GM19467 (cell line): ENCODE results near the gene PRKCZ.

Experiments used
- ATAC-seq: cut with Tn5 transposase; IDR thresholded peaks from one replicate; pipeline ENCODE4 v1.9.1; 2021; ENCODE audit warnings: mild to moderate bottlenecking, moderate library complexity; ENCODE audit not compliant: unreplicated experiment

The PRKCZ gene

DNA sequence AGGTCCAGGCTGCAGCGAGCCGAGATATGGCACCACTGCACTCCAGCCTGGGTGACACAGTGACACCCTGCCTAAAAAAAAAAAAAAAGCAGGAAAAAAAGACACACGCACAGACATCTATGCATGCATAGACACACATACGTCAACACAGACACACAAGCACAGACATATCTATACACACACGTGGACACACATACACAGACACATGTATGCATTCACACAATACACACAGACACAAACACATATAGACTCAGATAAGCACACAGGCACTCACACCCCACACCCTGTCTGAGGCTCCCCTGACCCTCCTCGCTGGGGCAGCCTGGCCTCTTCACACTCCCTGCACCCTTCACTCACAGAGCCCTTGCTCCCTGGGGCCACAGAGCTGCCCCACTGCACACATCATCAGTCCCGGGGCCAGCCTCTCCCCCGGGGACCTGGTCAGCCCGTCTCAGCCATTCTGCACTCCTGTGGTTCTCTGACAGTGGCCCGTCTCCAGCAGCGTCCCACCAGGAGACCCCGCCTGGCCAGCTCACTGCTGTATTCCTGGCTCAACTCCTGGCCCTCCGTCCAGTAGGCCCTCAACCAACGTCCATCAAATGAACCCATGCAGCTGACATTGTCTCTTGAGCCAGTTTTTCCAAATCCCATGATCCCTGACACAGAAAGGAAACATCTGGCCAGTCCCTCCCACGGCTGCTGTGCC, 4.6 kb upstream of the PRKCZ start:
- ATAC-seq = no peak

DNA sequence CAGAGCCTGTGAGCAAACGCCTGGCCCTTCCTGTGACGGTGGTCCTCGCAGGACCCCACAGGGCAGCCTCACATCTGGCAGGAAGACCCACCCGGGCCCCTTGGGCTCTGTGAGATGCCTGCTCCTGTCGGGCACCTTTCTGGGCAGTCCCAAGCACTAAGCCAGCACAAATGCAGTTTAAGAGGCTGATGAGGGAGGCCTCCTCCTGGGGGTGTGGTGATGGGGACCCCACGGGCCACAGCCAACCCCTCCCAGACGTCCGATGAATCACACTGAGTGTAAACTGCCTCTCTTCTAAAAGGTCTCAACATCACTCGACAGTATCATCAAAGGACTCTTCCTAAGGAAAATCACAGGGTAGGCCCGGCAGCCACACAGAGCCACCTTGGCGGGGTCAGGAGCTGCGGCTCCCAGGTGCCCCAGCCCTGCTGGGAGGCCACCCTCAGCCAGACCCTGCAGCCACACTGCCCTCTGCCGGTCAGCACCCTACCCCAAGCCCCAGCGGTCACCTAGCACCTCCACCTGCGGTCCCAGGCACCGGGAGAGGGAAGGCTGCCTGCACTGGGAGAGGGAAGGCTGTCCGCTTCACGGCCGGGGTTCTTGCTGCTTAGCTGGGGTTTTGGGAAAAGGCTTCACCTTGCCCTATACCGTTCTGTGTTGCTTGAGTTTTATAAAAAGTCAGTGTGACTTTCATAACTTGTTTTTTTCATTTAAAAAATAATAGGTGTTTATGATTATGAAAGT, 3.9 kb upstream of the PRKCZ start:
- no peak for ATAC-seq

DNA sequence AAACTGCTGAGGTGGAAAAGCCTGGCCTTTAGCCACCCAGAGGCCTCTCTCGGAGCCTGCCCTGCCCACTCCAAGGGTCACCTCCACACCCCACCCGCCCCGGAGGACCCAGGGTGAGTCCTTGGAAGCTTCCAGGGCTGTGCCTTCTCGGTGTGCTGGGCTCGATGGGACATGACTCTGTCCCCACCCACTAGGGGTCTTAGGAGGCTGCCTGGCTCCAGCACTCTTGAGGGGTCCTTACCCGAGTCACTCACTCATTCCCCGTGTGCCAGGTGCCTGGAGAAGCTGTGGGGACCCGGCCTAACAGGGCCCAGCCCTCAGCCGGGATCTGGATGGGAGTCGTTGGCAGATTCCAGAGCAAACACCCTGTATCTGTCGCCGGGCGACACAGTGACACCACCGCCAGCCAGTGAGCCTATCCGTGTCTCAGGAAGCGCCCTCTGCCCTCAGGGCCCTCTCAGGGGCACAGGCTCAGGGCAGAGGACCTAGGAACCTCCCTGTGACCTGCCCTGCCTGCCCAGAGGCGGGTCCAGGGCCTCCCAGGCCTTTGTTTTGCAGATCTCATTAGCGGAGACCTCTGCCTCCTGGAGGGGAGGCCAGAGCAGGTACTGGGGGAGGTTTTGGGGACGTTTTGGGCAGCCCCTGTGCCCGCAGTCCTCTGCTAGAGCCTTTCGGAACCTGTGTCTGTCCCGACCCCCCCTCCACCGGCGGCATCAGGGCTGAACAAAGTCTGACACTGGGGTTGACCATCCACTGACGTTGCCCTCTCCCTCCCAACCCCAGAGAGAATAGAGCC, 3.1 kb upstream of the PRKCZ start:
- ATAC-seq = no peak

DNA sequence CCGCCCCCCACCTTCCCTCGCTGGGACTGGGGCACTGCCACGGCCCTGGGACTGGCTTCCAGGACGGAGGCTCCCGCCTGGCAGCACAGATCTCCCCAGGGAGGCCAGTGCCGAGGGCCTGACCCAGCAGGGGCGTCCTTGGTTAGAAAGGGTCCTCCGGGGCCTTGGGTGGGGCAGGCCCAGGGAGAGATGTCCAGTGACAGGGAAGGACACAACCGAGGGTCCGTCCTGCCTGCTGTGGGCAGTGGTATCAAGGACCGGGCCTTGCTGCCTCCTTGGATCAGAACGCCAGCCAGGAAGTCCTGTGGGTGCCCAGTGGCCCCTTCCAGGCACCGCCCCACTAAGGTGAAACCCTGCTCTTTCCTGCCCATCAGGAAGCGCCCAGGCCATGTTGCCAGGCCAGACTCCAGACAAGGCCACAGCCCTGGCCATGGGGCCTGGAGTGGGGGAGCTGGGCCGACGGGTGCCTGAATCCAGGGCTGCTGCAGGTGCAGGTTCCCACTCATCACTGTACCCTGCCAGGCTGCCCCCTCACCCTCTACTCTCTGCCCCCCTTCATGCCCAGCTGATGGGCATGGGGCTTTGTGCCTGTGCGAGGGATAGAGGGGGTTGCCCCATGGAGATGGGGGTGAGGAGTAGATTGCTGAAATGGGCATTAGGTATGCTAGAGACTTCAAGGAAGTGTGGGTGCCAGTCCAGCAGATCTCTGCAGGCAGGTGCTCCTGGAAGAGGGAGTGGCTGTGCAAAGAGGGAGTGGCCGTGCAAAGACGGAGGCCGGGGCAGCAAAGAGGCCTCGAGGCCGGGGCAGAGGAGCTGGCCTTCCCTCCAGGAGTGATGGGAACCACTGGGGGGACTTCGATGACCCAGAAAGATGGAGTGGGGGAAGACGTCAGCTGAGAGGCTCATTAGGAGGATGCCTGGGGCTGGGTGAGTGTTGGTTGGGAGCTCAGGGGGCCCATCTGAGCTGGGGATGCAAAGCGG, 2.2 kb upstream of the PRKCZ start:
- ATAC-seq = no peak

DNA sequence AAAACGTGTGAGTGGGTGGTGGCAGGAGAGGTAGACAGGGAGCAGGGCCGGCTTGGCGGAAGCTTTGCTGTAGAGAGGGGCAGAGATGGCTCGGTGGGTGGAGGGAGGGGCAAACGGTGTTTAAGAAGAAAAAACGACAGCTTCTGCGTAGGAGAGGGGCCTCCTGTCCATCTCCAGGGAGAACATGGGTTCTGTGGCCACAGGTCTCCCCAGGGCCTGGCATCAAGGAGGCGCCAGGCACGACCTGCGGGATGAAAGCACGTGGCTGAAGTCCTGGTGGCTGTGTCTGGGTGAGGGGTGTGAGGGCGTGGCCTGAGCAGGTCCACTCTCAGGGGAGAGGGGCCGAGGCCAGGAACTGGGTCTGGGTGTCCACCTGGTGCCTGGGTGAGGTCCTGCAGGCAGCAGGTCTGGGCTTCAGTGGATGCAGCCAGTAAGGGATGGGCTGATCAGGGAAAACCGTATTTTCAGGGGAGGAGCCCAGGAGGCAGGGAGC, 940 bp upstream of the PRKCZ start:
- no peak for ATAC-seq

DNA sequence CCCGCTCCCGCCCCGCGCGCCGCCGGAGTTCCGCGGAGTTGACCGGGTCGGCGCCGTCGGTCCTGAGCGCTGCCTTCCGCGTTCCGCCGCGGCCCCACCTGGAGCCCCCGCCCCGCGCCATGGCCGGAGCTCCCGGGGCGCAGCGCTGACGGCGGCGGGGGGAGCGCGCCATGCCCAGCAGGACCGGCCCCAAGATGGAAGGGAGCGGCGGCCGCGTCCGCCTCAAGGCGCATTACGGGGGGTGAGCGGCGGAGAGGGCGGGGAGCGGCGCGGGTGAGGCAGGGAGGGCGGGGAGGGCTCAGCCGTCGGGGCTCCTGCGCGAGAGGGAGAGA, 216 bp downstream of the PRKCZ start:
- no peak for ATAC-seq

DNA sequence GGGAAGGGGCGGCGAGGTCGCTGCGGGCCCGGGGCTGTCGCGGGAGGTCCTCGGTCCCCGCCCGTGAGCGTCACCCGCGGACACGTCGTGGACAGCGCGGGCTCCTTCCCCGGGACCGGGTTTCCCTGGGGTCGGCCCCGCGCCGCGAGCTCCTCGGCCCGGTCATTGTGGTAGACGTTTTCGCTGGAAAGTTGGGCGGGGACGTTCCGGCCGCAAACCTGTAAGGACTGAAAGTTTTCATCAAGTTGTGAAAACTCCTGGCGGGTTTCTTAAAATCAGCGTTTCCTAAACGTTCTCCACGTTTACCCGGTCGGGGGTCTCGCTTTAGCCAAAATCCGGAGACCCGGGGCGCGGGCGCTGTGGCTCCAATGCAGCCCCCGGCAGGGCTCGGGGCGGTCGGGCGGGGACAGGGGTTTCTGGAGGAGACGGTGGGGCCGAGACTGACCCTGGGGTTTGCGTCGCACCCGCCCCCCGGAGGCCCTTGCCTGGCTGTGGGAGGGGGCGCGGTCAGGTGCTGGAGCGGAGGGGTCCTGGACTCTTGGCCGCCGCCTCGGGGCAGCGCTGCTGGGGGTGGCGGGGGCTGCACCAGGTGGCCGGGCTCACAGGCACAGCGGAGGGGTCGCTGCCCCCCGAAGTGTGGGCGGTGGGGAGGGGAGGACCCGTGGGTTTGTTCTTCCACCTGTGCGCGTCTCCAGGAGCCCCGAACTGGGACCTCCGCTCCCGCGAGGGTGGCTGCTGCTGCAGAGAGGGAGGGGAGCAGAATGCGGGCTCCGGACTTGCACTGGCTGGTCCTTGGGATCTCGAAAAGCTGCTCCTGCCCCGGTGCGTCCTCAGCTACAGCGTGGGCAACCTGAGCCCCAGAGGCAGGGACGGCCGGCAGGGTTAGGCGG, 827 bp downstream of the PRKCZ start:
- no peak for ATAC-seq

DNA sequence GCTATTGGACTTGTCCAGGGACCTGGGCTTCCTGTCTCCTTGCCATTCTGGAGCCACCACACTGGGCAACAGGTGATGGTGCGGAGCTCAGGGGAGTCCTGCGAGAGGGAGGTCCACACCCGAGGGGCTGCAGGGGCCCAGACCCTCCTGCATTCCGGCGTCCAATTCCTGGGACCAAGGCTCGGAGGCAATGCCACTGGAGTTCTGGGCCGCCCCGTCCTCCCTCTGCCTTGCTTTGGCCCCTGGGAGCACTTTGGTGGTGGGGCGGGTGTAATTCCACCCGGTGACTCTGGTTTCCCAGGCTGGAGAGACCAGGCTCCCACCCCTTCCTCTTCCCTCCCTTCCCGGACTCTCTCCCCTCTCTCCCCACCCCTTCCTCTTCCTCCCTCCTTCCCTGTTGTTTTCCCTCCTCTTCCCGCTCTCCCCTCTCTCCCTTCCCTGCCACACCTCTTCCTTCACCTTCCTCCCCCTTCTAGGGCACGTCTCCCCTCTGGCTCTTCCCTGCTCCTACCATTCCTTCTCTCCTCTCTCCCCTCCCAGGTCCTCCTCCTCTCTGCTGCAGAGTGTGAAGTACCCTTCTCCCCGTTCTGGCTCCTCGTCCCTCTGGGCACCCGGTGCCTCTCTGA, 2.0 kb downstream of the PRKCZ start:
- no peak for ATAC-seq

DNA sequence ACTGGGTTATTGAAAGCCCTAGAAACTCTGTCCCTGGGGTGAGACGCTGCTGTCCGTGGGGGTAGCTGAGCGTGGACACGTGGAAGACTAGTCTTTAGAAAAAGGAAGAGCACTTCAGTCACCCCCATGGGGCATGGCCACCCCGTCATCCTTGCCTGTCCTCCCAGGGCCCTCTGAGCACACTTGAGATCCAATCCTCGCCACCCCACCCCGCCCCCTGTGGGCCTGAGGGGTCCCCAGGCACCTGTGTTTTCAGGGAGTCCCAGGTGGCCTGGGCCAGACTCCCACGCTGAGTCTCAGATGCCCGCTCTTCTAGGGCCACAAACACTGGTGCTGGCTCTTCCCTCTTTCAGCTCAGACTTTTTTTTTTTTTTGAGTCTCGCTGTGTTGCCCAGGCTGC, 2.5 kb downstream of the PRKCZ start:
- ATAC-seq = no peak

DNA sequence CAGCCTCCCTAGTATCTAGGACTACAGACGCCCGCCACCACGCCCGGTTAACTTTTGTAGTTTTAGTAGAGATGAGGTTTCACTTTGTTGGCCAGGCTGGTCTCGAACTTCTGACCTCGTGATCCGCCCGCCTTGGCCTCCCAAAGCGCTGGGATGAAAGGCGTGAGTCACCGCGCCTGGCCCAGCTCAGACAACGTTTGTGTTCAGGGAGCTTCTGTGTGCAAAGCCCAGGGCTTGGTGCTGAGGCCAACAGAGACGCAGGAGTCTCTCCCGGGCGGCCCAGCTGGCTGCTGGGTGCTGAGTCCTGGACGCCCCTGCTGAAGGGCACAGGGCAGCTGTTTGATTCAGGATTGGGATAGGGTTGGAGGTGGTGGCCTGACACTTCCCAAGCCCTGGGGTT, 3.0 kb downstream of the PRKCZ start:
- ATAC-seq = no peak

DNA sequence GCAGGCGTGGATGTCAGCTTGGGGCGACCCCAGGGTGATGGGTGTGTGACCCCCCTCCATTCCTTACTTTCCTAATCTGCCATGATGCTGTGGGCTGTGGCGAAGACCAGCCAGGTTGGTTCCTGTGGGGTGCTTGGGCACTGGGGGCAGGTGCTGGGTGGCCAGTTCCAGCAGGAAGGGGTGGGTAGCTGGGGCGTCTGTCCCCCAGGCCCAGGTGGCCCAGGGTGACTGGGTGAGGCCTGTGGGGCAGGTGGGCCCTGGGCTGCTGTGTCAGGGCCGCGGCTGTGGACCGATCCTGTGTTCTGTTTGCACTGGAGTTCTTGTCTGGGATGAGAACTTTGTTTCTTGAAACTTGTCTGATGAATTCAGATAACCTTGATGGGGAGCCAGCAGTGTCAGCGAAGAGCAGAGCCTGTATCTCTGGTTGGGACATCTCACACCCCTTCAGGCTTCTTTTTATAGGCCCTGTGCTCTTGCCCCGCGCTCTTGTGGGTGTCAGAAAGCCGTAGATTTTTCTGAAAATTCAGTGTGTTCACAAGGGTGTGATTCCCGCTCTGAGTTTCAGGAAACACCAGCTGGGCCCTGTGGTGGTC, 3.7 kb downstream of the PRKCZ start:
- ATAC-seq = no peak

DNA sequence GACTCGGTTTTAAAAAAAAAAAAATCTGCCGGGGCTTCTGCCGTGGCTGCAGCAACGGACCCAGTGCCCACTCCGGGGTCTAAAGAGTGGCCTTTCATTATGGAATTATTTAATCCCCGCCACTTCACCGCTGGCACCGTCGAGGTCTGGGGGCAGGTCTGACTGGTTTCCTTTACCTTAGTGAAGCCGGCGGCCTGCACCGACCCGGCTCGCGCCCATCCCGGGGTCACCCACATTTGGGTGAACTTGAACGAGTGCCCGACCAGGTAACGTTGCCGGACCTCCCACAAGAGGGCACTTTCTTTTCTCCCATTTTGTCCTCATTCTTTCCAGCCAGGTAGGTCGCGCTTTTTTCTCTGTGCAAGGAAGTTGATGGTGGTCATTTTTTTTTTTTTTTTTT, 4.3 kb downstream of the PRKCZ start:
- ATAC-seq = no peak

DNA sequence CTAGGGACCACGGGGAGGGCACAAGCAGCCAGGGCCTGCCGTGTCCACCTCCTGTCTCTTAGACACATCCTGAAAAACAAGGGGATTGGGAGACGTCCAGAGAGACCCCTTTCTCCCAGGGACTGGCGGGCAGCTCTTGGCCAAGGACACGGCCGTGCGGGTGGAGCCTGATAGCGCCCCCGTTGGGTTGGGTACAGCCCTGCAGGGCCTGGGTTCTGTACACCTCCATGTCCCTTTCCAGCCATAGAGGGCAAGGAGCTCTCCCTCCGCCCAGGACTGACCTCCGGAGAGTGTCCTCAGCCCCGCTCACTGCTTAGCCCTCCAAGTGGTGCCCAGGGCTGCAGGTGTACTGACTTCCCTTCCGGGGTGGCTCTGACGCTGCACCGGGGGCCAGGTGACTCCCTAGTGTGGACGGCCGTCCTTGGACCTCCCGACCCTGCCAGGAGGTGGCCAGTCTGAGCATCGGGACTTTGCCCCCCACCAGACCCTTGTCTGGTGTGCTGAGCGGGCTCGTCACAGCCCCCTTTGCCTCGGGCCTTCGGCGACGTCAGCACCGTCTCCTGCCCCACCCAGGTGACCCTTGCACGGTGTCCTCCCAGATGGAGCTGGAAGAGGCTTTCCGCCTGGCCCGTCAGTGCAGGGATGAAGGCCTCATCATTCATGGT, 5.8 kb downstream of the PRKCZ start:
- ATAC-seq = no peak

DNA sequence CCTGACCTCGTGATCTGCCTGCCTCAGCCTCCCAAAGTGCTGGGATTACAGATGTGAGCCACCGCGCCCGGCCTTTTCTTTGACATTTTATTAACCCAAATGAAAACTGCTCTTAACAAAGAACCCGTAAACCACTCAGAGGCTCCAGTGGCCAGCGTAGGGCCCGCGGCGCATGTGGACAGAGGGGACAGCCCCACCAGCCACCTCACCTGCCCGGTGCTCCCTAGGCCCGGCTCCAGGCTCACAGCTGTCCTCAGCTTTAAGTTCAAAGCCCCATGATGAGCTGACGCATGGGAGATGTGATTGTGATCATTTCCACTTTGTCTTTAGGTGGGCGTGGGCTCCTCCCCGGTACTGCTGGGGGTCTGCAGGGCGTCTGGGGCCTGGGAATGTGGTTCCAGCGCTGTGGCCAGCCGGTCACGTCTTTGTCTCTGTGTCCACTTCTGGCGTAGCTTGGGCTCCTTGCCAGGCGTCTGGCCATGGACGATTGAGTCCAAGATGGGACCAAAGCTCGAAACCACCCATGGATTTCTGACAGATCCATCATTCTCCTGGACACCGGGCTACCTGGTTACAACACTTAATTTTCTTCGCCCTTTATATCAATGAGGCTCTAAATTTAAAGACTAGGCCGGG, 6.9 kb downstream of the PRKCZ start:
- ATAC-seq = no peak

DNA sequence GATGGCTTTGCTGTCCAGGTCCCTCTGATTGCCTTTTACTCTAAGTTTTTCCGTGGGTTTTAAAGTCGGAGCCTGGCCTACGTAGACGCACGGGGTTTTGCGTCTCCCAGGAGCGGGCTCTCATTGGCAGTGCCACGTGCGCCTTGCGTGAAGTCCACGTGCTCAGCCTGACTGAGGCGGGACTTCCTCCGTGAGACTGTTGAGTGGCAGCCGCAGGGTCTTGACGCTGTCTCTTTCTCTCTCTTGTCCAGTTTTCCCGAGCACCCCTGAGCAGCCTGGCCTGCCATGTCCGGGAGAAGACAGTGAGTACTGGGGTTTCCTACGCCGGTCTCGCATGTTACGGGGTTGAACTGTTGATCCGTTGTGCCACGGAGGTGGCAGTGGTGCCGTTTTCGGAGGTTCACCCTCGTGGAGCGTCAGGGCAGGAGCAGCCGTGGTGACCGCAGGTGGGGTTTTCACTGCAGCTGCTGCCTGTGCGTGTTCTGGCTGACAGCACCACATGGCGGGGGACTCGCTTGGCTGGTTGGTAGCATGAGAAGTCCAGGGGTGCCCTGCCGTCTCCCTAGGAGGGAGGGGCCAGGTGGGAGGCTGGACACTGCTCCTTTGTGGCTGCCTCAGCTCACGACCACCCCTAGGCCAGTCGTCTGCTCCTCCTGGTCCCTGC, 9.2 kb downstream of the PRKCZ start:
- ATAC-seq = no peak

DNA sequence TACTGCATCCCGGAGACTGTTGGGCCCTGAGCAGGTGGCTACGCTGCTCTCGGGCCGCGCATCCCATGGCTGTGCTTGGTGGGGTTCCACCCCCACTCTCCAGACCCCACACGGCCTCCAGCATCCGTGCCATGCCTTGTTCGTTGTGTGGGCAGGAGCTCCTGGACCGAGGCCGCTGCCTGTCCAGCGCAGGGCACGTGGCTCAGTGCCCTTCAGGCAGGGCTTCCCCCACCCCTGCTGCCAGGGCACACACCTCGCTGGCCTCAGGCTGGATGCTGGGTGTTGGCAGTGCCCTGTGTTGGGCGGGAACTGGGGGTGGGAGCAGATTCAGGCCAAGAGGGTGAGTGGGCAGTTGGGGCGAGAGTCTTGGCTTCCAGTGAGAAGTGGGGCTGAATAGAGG, 9.9 kb downstream of the PRKCZ start:
- no peak for ATAC-seq

DNA sequence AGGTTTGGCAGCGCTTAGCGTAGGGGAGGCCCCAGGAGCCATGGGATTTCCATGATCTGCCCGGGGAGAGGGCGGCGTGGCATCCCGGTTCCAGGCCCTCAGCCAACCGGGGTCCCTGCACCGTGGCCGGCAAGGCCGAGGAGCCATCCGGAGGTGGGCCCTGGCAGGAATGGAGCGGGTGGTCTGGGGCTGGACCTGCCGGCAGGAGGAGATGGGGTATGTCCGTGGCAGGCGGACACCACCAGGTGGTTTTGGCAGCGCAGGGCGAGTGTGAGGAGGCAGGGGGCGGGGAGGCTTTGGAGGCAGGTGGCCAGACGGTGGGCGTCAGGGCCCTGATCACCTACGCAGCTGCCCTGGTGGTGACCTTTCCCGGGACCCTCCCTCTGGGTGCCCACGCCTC, 10.3 kb downstream of the PRKCZ start:
- ATAC-seq = no peak
